Left colon (tissue), 2 donors: ENCODE results near the gene UGT1A9. TPM values are rescaled to one million over a fixed set of nuclear protein-coding genes. Genes with fewer than 3 reads are reported as not detected.
"Not testable (repeated sequence)": the region's sequence is repeated elsewhere in the genome, so short reads cannot be mapped to it uniquely, and the experiment has no call there.

ENCODE experiments used
- ATAC-seq: fragments of 200-7000 bp; cut with Tn5 transposase; one replicate; pipeline ENCODE4 v1.9.1; 2020; ENCODE audit warnings: mild to moderate bottlenecking, moderate library complexity
- DNase-seq, 2 donors: peaks; one replicate each; pipeline ENCODE4 v3.0.0-alpha.2; 2020
- intact Hi-C, 2 donors: fragments of 100-400 bp; cut with DNase I in 1 of 2; cut with micrococcal nuclease in 1 of 2; formaldehyde crosslinking; loops; one replicate each; pipeline versions ENCODE4 v1.11.2 to v1.14.0; 2022; cut with DNase I, micrococcal nuclease
- total RNA-seq, 2 donors: library from RNA; stranded (reverse); fragmentation: NEBNext Ultra II Directional; extraction: Animal tissue kit (Norgen Biotek cat#: 25700); gene quantifications; one replicate each; pipeline ENCODE4 v1.2.1, GENCODE V29; 2021
- donor health status: DM: no; HTN: no; CAD: no.
- donor health status: DM: yes; HTN: yes; CAD: no.

UGT1A9 gene
- total RNA-seq, 2 donors from 2014 or later = 4.1 to 5.2 TPM

DNA sequence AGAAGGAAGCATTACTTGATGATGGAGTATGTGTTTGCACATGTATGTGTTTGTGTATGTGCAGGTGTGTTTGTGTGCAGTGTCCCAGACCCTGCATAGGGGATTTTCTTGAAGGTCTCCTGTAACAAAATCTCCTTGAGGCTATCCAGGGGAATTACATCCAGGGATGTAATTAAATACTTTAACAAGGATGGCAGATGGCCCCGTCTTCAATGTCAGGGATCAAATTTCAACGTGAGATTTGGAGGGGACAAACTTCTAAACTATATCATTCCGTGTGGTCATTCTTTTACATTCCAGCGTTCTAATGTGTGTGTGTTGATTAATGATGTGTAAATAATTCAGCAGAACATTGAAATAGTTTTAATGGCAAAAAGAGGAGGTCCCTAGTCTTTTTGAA lies 3.3 kb downstream of the UGT1A9 start:
- no peak for DNase-seq
- no peak for ATAC-seq
- intact Hi-C loops = no loop called here

DNA sequence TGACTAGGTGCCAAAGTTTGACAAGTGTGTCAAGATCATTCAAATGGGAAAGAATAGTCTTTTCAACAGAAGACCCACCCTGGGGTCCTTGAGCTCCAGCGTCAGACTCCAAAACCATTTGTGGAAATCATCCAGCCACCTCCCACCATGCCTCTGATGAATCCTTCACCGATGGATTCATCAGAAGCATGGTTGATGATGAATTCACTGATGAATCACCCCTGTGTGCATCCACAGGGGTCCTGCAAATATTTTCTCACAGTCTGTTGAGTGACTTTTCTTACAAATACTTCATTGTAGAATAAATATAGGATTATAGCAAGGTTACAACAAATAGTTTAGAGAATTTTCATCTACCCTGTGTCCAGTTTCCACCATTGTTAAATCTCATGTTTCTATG lies 4.3 kb downstream of the UGT1A9 start:
- ATAC-seq (no peak), DNase-seq (no peak)
- intact Hi-C loops = no loop called here

DNA sequence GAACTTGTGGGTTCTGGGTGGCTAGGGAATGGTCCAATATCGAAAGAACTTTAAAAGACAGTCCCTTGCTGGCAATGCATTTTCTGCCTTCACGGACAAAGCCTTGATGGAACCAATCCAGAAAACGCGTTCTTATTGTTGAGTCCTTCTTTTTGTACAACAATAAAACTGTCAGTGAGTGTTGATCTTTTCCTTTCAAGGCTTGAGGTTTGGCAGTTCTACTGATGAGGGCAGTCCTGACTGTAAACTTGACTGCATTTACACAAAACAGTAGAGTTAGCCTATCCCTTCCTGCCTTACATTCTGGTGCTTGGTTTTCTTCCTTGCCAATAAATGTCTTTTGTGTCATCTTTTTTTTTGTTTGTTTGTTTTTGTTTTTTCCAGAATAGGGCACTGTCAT lies 7.5 kb downstream of the UGT1A9 start:
- intact Hi-C loops = no loop called here
- ATAC-seq (peak; percentile 36), DNase-seq (no peak)

DNA sequence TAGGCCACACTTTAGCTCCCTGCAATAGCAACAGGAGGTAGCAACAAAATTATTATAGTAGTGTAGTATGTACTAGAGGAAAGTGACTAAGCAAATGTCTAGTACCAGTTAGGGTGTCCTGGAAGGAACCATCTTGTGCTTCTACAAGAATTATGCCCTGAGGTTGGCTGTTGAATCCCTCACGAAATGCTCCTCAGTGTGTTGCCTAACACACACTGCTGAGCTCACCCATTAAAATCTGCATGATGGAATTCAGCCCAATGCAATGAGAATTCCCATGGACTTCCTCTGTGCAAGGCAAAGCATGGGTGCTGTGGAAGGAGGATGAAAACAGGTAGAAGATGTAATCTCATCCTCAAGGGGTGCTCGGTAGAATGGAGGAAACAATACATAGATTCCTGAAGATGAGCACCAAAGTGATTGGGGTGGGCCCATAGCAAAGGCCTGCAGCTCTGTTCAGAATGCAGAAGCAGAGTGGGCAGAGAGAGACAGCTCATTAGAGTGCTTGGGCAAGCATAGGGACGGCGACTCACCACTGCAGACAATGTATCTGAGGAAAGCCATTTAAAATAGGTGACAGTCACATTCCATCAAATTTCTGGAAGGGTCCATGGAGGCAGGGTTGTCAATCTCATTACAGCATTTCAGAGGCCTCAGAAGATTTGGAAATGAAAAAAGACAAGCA lies 8.8 kb downstream of the UGT1A9 start:
- intact Hi-C loops = no loop called here
- DNase-seq (no peak), ATAC-seq (no peak)

DNA sequence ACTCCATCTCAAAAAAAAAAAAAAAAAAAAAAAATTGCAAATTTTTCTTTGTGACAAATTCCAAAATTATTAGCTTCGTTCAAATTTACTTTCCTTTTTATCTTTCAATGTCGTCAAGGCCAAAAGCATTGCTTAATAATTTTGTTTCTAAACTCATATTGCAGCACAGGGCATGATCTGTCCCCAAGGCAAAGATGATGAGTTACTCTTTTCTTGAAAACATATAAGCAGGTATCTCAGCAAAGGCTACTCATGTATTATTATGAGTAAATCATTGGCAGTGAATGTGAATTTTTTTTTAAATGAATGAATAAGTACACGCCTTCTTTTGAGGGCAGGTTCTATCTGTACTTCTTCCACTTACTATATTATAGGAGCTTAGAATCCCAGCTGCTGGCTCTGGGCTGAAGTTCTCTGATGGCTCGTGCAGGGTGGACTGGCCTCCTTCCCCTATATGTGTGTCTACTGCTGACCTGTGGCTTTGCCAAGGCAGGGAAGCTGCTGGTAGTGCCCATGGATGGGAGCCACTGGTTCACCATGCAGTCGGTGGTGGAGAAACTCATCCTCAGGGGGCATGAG lies 9.9 kb downstream of the UGT1A9 start, which contains the start of gene UGT1A7:
UGT1A7 (plus strand) TSS at position 381 of the 579 bp plus-strand sequence; CDS start at position 418, 37 bp downstream.
- ATAC-seq (no peak), DNase-seq (no peak)
- intact Hi-C loops = no loop called here

DNA sequence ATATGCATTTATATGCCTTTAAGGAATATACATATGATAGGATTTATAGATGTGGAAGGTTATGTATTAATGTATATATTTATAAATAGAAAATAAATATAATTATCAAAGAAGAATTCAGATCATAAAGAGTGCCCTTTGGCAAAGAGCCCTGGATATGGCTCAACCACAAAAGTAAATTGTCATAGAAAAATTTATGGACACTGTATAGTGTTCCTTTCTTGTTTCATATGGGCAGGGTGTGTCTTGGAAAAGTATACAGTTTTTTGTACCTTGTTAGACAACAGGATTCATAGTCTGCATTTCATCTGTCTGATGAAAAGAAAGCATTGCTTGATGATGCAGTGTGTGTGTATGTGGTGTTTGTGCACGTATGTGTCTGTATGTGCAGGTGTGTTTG lies 12.9 kb downstream of the UGT1A9 start:
- no peak for DNase-seq
- peak; percentile 90 for ATAC-seq
- intact Hi-C loops = no loop called here

GRCh38 chr2:233686928-233687327 lies 15.2 kb downstream of the UGT1A9 start:
- ATAC-seq (no peak), DNase-seq (no peak)
- intact Hi-C loops = no loop called here

- DNase-seq (no peak), ATAC-seq (no peak)
- intact Hi-C loops = no loop called here
Measured at GRCh38 chr2:233688341-233688740, 16.6 kb downstream of the UGT1A9 start.

- DNase-seq (no peak), ATAC-seq (peak; percentile 32)
- intact Hi-C loops = no loop called here
Measured at GRCh38 chr2:233689031-233689430, 17.3 kb downstream of the UGT1A9 start.

GRCh38 chr2:233689501-233689900 lies 17.8 kb downstream of the UGT1A9 start:
- ATAC-seq (no peak), DNase-seq (no peak)
- intact Hi-C loops = no loop called here

- intact Hi-C loops = no loop called here
- ATAC-seq (no peak), DNase-seq (no peak)
Measured at GRCh38 chr2:233690444-233690843, 18.7 kb downstream of the UGT1A9 start.

DNA sequence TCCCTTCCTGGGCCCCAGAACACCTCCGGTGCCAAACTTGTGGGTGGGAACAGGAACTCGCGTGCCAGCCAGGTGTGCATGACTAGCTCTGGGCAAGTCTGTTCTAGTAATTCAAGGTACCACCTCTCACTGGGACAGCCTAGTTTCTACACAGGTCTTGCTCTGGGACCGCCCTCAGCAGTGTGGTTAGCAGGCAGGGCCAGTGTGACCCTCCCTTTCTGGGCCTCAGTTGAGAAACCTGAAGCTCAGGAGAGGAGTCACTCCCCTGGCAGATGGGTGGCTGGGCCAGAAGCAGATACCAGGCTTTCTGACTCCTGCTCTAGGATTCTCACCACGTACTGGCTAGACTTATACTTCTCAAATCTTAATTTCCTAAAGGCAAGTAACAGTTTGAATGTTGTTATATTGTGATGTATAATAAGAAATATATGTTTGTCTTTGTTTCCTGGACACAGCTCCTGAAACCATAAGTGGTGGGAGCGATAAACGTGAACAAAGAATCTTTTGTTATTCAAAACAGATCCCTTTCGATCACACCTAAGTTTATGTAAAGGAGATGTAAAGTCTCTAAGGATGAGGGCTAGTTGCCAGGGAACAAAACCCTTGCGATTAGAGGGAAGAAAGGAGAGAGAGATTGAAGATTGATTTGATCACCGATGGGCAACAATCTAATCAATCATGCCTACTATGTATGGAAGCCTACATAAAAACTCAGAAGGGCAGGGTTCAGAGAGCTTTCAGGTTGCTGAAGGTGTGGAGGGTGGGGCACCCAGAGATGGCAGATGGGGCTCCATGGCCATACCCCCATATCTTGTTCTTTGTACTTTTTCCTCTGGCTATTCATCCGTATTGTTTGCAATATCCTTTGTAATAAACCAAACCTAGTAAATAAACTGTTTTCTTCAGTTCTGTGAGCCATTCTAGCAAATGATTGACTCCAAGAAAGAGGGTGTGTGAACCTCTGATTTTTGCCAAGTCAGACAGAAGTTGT lies 20.0 kb downstream of the UGT1A9 start:
- ATAC-seq = peak; percentile 68
- peak; percentile 36 to 79 for DNase-seq
- intact Hi-C loops = no loop called here

GRCh38 chr2:233692648-233693047 lies 20.9 kb downstream of the UGT1A9 start, which contains the start of gene UGT1A6:
Gene UGT1A6 (plus strand): TSS chr2:233692890. CDS start chr2:233693005, 115 bp downstream.
- DNase-seq = no peak
- intact Hi-C loops = no loop called here
- peak; percentile 60 for ATAC-seq

DNA sequence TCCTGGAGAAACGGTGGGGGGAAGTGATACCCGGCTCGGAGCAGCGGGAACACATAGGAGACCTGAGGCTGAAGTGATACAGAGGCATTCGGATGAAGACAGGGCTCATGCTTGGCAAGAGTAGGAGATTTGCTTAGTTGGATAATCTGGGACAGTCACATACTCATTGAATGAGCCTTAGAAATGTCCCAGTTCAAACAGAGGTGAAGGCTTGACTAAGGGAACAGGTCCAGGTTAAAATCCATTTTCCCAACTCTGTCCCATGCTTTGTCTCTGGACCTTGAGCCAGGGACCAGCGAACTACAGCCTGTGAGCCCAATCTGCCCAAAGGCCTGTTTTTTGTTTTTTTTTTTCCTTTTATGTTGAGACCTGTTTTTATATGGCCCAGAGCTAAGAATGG lies 22.3 kb downstream of the UGT1A9 start:
- ATAC-seq = no peak
- DNase-seq = no peak
- intact Hi-C loops = no loop called here

GRCh38 chr2:233698740-233699139 lies 27.0 kb downstream of the UGT1A9 start:
- intact Hi-C loops = no loop called here
- ATAC-seq = no peak
- no peak for DNase-seq

- intact Hi-C loops = no loop called here
- ATAC-seq (no peak), DNase-seq (no peak)
Measured at GRCh38 chr2:233699424-233700027, 27.8 kb downstream of the UGT1A9 start.

GRCh38 chr2:233700028-233700635 lies 28.4 kb downstream of the UGT1A9 start:
- DNase-seq = no peak
- peak; percentile 90 for ATAC-seq
- intact Hi-C loops = no loop called here

DNA sequence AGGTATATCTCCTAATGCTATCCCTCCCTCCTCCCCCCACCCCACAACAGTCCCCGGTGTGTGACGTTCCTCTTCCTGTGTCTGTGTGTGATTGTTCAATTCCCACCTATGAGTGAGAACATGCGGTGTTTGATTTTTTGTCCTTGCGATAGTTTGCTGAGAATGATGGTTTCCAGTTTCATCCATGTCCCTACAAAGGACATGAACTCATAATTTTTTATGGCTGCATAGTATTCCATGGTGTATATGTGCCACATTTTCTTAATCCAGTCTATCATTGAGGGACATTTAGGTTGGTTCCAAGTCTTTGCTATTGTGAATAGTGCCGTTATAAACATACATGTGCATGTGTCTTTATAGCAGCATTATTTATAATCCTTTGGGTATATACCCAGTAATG lies 29.1 kb downstream of the UGT1A9 start:
- DNase-seq, intact Hi-C loops, ATAC-seq: not testable (repeated sequence)

- no peak for ATAC-seq
- intact Hi-C loops = no loop called here
- no peak for DNase-seq
Measured at GRCh38 chr2:233702238-233702637, 30.5 kb downstream of the UGT1A9 start.
